Osteoblast (primary cell): ENCODE measurements around the gene XYLT1. TPM values are rescaled to one million over a fixed set of nuclear protein-coding genes. Genes with fewer than 3 reads are reported as not detected.

Source experiments
- DNase-seq: peaks from one replicate; pipeline ENCODE4 v3.0.0; 2011; ENCODE audit warnings: low spot score, mixed read lengths; ENCODE audit not compliant: insufficient read length; ENCODE audit errors: missing footprints
- H2AFZ ChIP-seq: 2 replicates; pipeline ENCODE4 v1.6.0; 2011; ENCODE audit warnings: mild to moderate bottlenecking, low read length
- H3K27ac ChIP-seq: 2 replicates; pipeline ENCODE4 v1.5.1; 2011; ENCODE audit warnings: mild to moderate bottlenecking, low read depth, low read length, moderate library complexity
- H3K27me3 ChIP-seq: 2 replicates; pipeline ENCODE4 v1.6.0; 2012; ENCODE audit warnings: mild to moderate bottlenecking, control low read depth, inconsistent platforms, low read length, moderate library complexity; ENCODE audit not compliant: insufficient read depth
- H3K36me3 ChIP-seq: 2 replicates; pipeline ENCODE4 v1.5.1; 2011; ENCODE audit warnings: mild to moderate bottlenecking, low read length, control low read depth, moderate library complexity; ENCODE audit not compliant: insufficient read depth
- H3K4me1 ChIP-seq: 2 replicates; pipeline ENCODE4 v1.5.1; 2011; ENCODE audit warnings: mild to moderate bottlenecking, low read length, control low read depth, moderate library complexity; ENCODE audit not compliant: insufficient read depth
- H3K4me2 ChIP-seq: 2 replicates; pipeline ENCODE4 v1.6.0; 2011; ENCODE audit warnings: mild to moderate bottlenecking, low read length; ENCODE audit not compliant: insufficient read depth
- H3K4me3 ChIP-seq: fragments of 200-600 bp; sonication (generic); 3 replicates; pipeline ENCODE4 v1.5.1; 2012; ENCODE audit warnings: mild to moderate bottlenecking, low read length, inconsistent platforms; ENCODE audit not compliant: insufficient read depth
- H3K79me2 ChIP-seq: 2 replicates; pipeline ENCODE4 v1.6.0; 2012; ENCODE audit warnings: mild to moderate bottlenecking, low read length, control low read depth, inconsistent platforms; ENCODE audit not compliant: insufficient read depth
- H3K9me3 ChIP-seq: 2 replicates; pipeline ENCODE4 v1.5.1; 2011; ENCODE audit warnings: low read depth, low read length, control low read depth
- H4K20me1 ChIP-seq: 2 replicates; pipeline ENCODE4 v1.6.0; 2012; ENCODE audit warnings: mild to moderate bottlenecking, low read length, control low read depth; ENCODE audit not compliant: insufficient read depth
- total RNA-seq: library from RNA; depleted of rRNA; stranded (reverse); fragments of >200 nt; gene quantifications from 2 replicates; pipeline ENCODE4 v1.2.3, GENCODE V29; 2012
- TF ChIP-seq, protein P1 (sequence below): IDR thresholded peaks from 2 replicates; pipeline ENCODE4 v1.5.1; 2011; ENCODE audit warnings: mild to moderate bottlenecking, low read depth, low read length, moderate library complexity; ENCODE audit errors: extremely low read depth

The XYLT1 gene
- total RNA-seq, 1 donor, result 43.4 TPM

DNA sequence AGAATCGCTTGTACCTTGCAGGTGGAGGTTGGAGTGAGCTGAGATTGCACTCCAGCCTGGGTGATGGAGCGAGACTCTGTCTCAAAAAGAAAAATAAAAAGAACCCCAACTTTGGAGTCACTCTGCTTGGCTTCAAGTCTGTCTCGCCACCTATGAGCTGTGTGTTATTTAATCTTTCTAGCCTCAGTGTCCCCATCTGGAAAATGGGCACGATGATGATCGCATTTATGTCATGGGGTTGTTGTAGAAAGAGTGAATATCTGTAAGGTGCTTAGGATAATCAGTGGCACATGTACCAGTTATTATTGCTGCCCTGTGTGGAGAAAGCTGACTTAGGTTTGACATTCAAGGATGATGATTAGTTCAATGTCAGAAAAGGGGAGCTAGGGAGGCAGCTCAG lies 319.4 kb downstream of the XYLT1 start:
- no peak for DNase-seq
- Histone ChIP-seq H4K20me1 (peaks cover 59% of the 10 kb centered on the region), H3K9me3 (no peaks in the 10 kb centered on the region), H2AFZ (no peak overlapping the region), H3K4me2 (no peak overlapping the region), H3K4me3 (no peak overlapping the region), H3K36me3 (no peaks in the 10 kb centered on the region), H3K4me1 (no peaks in the 10 kb centered on the region), H3K27ac (no peak overlapping the region), H3K27me3 (no peaks in the 10 kb centered on the region), H3K79me2 (no peaks in the 10 kb centered on the region)
- TF ChIP-seq, protein P1, sequence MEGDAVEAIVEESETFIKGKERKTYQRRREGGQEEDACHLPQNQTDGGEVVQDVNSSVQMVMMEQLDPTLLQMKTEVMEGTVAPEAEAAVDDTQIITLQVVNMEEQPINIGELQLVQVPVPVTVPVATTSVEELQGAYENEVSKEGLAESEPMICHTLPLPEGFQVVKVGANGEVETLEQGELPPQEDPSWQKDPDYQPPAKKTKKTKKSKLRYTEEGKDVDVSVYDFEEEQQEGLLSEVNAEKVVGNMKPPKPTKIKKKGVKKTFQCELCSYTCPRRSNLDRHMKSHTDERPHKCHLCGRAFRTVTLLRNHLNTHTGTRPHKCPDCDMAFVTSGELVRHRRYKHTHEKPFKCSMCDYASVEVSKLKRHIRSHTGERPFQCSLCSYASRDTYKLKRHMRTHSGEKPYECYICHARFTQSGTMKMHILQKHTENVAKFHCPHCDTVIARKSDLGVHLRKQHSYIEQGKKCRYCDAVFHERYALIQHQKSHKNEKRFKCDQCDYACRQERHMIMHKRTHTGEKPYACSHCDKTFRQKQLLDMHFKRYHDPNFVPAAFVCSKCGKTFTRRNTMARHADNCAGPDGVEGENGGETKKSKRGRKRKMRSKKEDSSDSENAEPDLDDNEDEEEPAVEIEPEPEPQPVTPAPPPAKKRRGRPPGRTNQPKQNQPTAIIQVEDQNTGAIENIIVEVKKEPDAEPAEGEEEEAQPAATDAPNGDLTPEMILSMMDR, result no peak

DNA sequence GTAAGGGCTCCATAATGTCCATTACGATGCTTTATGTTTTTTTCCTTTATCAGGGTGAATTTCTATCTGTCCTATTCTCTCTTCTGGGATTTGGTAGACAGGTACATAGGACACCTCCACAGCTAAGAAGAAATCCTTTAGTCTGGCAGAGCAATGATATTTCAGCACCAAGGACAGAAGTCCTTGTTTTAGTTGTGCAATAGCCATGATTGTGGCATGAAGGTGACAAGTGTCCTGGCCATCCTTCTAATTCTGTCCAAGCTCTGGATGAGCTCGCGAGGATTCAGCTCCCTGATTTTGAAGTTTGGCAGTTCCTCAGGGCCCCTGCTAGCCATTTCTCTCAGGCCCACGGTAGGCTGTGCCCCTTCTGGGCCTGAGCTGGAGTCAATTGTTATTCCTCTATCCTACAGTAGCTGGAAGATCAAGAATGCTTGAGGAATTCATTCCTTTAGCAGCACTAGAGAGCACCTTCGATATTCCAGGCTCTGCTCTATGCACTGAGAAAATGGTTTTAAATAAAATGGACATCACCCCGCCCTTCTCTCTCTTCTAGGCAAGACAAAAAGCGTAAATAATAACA lies 320.8 kb downstream of the XYLT1 start:
- Histone ChIP-seq H3K9me3 (no peaks in the 10 kb centered on the region), H3K79me2 (no peaks in the 10 kb centered on the region), H3K27ac (no peak overlapping the region), H3K4me1 (no peaks in the 10 kb centered on the region), H4K20me1 (peaks cover 55% of the 10 kb centered on the region), H3K36me3 (no peaks in the 10 kb centered on the region), H3K27me3 (no peaks in the 10 kb centered on the region), H2AFZ (no peak overlapping the region), H3K4me2 (no peak overlapping the region), H3K4me3 (no peak overlapping the region)
- TF ChIP-seq, protein P1, result no peak
- no peak for DNase-seq

DNA sequence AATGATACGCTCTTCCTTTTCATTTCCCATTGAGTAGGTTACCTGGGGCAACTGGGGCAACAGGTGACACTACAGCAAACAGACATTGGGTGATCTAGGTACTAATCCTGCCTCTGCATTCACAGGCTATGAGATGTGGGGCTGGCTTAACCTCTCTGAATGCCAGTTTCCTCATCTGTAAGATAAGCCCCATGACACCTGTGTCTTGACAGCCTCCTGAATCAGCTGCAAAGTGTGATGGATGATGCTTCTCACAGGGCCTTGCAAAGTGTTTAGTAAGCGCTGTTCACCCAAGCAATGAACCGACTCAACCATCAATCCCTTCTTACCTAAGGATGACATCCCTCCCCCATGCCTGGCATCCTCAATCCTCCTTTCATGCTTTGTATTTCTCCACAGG lies 322.8 kb downstream of the XYLT1 start:
- Histone ChIP-seq H4K20me1 (peaks cover 54% of the 10 kb centered on the region), H3K4me1 (no peaks in the 10 kb centered on the region), H3K4me2 (no peak overlapping the region), H3K4me3 (no peak overlapping the region), H3K9me3 (no peaks in the 10 kb centered on the region), H3K79me2 (no peaks in the 10 kb centered on the region), H3K36me3 (no peaks in the 10 kb centered on the region), H3K27me3 (no peaks in the 10 kb centered on the region), H2AFZ (no peak overlapping the region), H3K27ac (no peak overlapping the region)
- TF ChIP-seq, protein P1, result no peak
- no peak for DNase-seq

DNA sequence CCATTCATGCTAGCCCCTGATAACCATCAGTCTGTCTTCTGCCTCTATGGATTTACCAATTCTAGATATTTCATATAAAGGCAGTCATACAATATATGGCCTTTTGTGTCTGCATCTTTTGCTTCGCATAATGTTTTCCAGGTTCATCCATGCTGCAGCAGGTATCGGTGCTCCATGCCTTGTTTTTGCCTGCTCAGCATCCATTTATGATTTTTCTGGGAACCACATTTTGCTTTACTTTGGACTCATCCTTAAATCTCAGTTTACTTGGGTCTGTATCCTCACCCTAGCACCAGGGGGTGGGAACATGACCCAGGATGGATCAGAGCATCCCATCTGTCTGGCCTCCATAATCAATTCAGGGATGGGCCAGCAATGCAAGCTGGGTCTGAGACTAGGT lies 325.7 kb downstream of the XYLT1 start:
- Histone ChIP-seq H3K9me3 (no peaks in the 10 kb centered on the region), H3K27me3 (no peaks in the 10 kb centered on the region), H3K4me1 (no peaks in the 10 kb centered on the region), H3K79me2 (no peaks in the 10 kb centered on the region), H2AFZ (no peak overlapping the region), H4K20me1 (peaks cover 44% of the 10 kb centered on the region), H3K4me3 (no peak overlapping the region), H3K27ac (no peak overlapping the region), H3K4me2 (no peak overlapping the region), H3K36me3 (no peaks in the 10 kb centered on the region)
- no peak for DNase-seq
- TF ChIP-seq, protein P1, result no peak
